ENCODE results near the gene TFAP2E. TPM values are rescaled to one million over a fixed set of nuclear protein-coding genes. Genes with fewer than 3 reads are reported as not detected.

The TFAP2E gene
- total RNA-seq, 1 donor from 2014 or later: 2.0 TPM

DNA sequence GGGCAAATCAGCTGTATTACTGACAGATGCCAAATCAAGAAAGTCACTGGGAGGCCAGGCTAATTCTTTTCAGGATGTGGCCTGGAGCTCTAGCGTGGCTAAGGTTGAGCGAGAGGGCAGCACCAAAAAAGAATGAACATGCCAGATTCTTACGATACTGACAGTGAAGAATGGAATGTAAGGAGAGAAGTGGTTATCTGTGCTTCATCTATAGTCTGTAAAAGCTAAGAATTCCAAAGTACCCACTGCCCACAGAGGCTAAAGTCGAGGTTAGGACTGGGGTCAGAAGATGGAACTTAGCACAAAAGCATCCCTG lies 32.7 kb downstream of the TFAP2E start:
- intact Hi-C loops (cut with micrococcal nuclease): no loop called here
- no peak overlapping the region for H3K4me3 Mint-ChIP-seq
- no peaks in the 10 kb centered on the region for H3K9me3 Mint-ChIP-seq
- ChIA-PET POLR2A (no interaction called here), CTCF (no interaction called here)
- ATAC-seq (ENCODE audit: low read depth) (no peak), DNase-seq (no peak)
- peaks cover 5% of the 10 kb centered on the region for H3K4me1 Mint-ChIP-seq
- H3K27me3 Mint-ChIP-seq: no peaks in the 10 kb centered on the region
- no peak overlapping the region for H3K27ac Mint-ChIP-seq
- peaks cover 80% of the 10 kb centered on the region for H3K36me3 Mint-ChIP-seq (ENCODE audit: low read depth)
- no peak for TF ChIP-seq CTCF (IDR thresholded peaks at IDR 0.05)

DNA sequence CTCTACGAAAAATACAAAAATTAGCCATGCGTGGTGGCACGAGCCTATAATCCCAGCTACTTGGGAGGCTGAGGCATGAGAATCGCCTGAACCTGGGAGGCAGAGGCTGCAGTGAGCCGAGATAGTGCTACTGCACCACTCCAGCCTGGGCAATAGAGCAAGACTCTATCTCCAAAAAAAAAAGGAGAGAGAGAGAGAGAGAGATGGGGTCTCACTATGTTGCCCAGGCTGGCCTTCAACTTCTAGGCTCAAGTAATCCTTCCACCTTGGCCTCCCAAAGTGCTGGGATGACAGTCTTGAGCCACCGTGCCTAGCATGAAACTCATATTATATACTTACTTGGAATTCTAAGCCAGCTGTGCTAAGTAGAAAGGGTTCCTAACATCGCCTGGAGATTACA lies 38.5 kb downstream of the TFAP2E start:
- Mint-ChIP-seq H3K9me3 (no peaks in the 10 kb centered on the region), H3K27ac (no peak overlapping the region), H3K36me3 (ENCODE audit: low read depth) (peaks cover 70% of the 10 kb centered on the region), H3K4me3 (no peak overlapping the region), H3K27me3 (no peaks in the 10 kb centered on the region), H3K4me1 (peaks cover 5% of the 10 kb centered on the region)
- ChIA-PET CTCF (interaction anchor here (1.5 kb wide), 1 partner anchor 115 kb away, joined by 3 read pairs; no protein-coding TSS in a partner anchor), POLR2A (interaction anchor here (0.6 to 0.7 kb wide), 2 partner anchors 20 to 40 kb away, joined by 3 to 4 read pairs; no protein-coding TSS in a partner anchor)
- no peak for TF ChIP-seq CTCF (IDR thresholded peaks at IDR 0.05)
- ATAC-seq (ENCODE audit: low read depth) (no peak), DNase-seq (no peak)
- intact Hi-C loops (cut with micrococcal nuclease): no loop called here

GRCh38 chr1:35615440-35615839 lies 42.3 kb downstream of the TFAP2E start:
- H3K36me3 Mint-ChIP-seq (ENCODE audit: low read depth): peaks cover 60% of the 10 kb centered on the region
- H3K9me3 Mint-ChIP-seq: no peaks in the 10 kb centered on the region
- H3K27me3 Mint-ChIP-seq: no peaks in the 10 kb centered on the region
- intact Hi-C loops (cut with micrococcal nuclease): no loop called here
- ATAC-seq (ENCODE audit: low read depth) (no peak), DNase-seq (no peak)
- H3K4me1 Mint-ChIP-seq: no peaks in the 10 kb centered on the region
- no peak for TF ChIP-seq CTCF (IDR thresholded peaks at IDR 0.05)
- H3K4me3 Mint-ChIP-seq: no peak overlapping the region
- POLR2A ChIA-PET: interaction anchor here (0.6 kb wide), 1 partner anchor 120 kb away, joined by 5 read pairs; no protein-coding TSS in a partner anchor
- CTCF ChIA-PET: no interaction called here
- H3K27ac Mint-ChIP-seq: no peak overlapping the region

DNA sequence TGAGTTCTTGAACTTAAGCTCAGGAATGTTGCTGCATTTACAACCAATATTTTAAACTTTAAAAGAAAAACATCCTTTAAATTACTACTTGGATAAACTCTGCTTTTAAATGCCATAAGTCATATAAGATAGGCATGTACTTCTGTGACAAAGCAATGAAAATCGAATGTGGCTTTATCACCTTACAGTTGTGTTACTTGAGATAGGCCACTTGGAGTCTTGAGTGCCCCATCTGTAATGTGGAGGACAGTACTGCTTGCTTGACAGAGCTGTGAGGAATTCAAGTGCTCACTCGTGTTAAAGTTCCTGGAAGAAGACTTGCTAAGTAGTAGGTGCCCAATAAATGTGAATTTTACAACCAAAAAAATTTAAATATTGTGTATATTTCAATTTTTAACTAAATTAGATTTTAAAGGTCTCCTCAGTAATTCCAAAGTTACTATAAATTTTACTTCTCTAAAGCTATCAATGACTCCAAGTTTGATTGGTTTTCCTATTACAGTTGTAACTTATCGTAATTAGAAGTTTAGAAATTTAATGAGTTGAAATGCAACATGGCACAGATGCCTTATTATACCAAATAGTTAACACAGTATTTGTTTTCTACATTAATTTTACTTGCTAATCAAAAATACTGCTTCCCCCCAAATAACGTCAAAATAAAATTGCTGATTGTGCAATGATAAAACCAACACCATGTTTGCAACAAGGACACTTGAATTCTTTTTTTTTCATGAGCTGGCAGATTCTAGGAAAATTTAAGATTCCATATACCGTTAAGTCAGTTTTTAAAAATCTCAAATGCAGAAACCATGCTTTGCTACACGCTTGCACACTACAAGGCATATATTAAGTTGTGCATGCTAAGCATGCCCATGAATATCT lies 46.4 kb downstream of the TFAP2E start:
- ChIA-PET POLR2A (no interaction called here), CTCF (interaction anchor here (0.7 to 0.9 kb wide), 2 partner anchors 51 to 168 kb away, joined by 3 read pairs; no protein-coding TSS in a partner anchor)

More for the DNA sequence above, 46.4 kb downstream of the TFAP2E start:
- H3K4me3 Mint-ChIP-seq: no peak overlapping the region
- H3K36me3 Mint-ChIP-seq (ENCODE audit: low read depth): peaks cover 55% of the 10 kb centered on the region
- H3K9me3 Mint-ChIP-seq: no peaks in the 10 kb centered on the region
- no peaks in the 10 kb centered on the region for H3K4me1 Mint-ChIP-seq
- no peaks in the 10 kb centered on the region for H3K27me3 Mint-ChIP-seq
- intact Hi-C loops (cut with micrococcal nuclease): no loop called here
- no peak overlapping the region for H3K27ac Mint-ChIP-seq
- ATAC-seq (ENCODE audit: low read depth) (no peak), DNase-seq (no peak)
- no peak for TF ChIP-seq CTCF (IDR thresholded peaks at IDR 0.05)
